HepG2 (cell line): ENCODE data around the gene SEMA6B. TPM values are rescaled to one million over a fixed set of nuclear protein-coding genes. Genes with fewer than 3 reads are reported as not detected.

Source experiments
- ADNP ChIP-seq: sonication (generic); formaldehyde crosslinking; IDR thresholded peaks from 2 replicates; pipeline ENCODE4 v1.4.0; 2020; ENCODE audit warnings: missing genetic modification reagents
- CHD4 ChIP-seq: fragments of 200-600 bp; sonication (generic); IDR thresholded peaks from 2 replicates; pipeline ENCODE4 v1.7.0; 2017; ENCODE audit warnings: mild to moderate bottlenecking, low read length, borderline replicate concordance
- CTCF ChIP-seq: sonication (generic); formaldehyde crosslinking; IDR thresholded peaks from 2 replicates; pipeline ENCODE4 v1.5.0; 2020; ENCODE audit warnings: mild to moderate bottlenecking, missing genetic modification reagents, moderate library complexity
- ELF4 ChIP-seq: sonication (generic); formaldehyde crosslinking; IDR thresholded peaks from 2 replicates; pipeline ENCODE4 v1.5.0; 2020; ENCODE audit warnings: missing genetic modification reagents, mild to moderate bottlenecking, moderate library complexity, borderline replicate concordance
- FOSL2 ChIP-seq: sonication (generic); formaldehyde crosslinking; IDR thresholded peaks from 2 replicates; pipeline ENCODE4 v1.4.0; 2020; ENCODE audit warnings: missing genetic modification reagents
- HNRNPL ChIP-seq: fragments of 200-400 bp; formaldehyde crosslinking; IDR thresholded peaks from 2 replicates; pipeline ENCODE4 v1.6.1; 2017; ENCODE audit warnings: mild to moderate bottlenecking, low read depth, low read length
- MEIS2 ChIP-seq: sonication (generic); formaldehyde crosslinking; IDR thresholded peaks from 2 replicates; pipeline ENCODE4 v1.9.0; 2021; ENCODE audit warnings: mild to moderate bottlenecking, missing genetic modification reagents
- NFKBIZ ChIP-seq: IDR thresholded peaks from 2 replicates; pipeline ENCODE4 v1.6.1; 2018; ENCODE audit warnings: missing genetic modification reagents, missing compliant biosample characterization
- NPAS2 ChIP-seq: sonication (generic); formaldehyde crosslinking; IDR thresholded peaks from 2 replicates; pipeline ENCODE4 v1.8.0; 2022; ENCODE audit warnings: mild to moderate bottlenecking, missing genetic modification reagents, borderline replicate concordance
- TAF1 ChIP-seq: sonication (generic); formaldehyde crosslinking; IDR thresholded peaks from 2 replicates; pipeline ENCODE4 v1.4.0; 2020; ENCODE audit warnings: missing genetic modification reagents
- TGIF2 ChIP-seq: IDR thresholded peaks from 2 replicates; pipeline ENCODE4 v1.6.1; 2016; ENCODE audit warnings: control low read depth, missing compliant biosample characterization
- ZFP36 ChIP-seq: fragments of 150-350 bp; IDR thresholded peaks from 2 replicates; pipeline ENCODE4 v1.6.1; 2018; ENCODE audit warnings: borderline replicate concordance, low read length, low read depth; ENCODE audit not compliant: partially characterized antibody
- ZFP37 ChIP-seq: sonication (generic); formaldehyde crosslinking; IDR thresholded peaks from 2 replicates; pipeline ENCODE4 v1.4.0; 2020; ENCODE audit warnings: missing genetic modification reagents, borderline replicate concordance
- ZFP91 ChIP-seq: sonication (generic); formaldehyde crosslinking; IDR thresholded peaks from 2 replicates; pipeline ENCODE4 v1.9.0; 2022; ENCODE audit warnings: missing genetic modification reagents, mild to moderate bottlenecking, borderline replicate concordance
- ZNF207 ChIP-seq: fragments of 450-650 bp; IDR thresholded peaks from 2 replicates; pipeline ENCODE4 v1.6.1; 2016; ENCODE audit warnings: antibody characterized with exemption, borderline replicate concordance
- ZNF414 ChIP-seq: sonication (generic); formaldehyde crosslinking; IDR thresholded peaks from 2 replicates; pipeline ENCODE4 v1.5.0; 2020; ENCODE audit warnings: missing genetic modification reagents
- polyA plus RNA-seq, 8 experiments: library from polyadenylated mRNA; depleted of rRNA in 3 of 8; stranded (reverse) in 7 of 8; unstranded in 1 of 8; fragments of >200 nt; fragmentation: Illumina TruSeq in 4 of 8; extraction: Trizol in 4 of 8; gene quantifications; 2 replicates each; pipeline versions ENCODE4 v1.2.1 to v1.2.3, GENCODE V29; 2011 to 2016; ENCODE audit warnings: low read depth in 4 of 8, missing spikeins in 1 of 8, mixed read lengths in 1 of 8; ENCODE audit not compliant: insufficient read depth in 1 of 8
- total RNA-seq, 5 experiments: library from RNA; depleted of rRNA; stranded (reverse); fragments of >200 nt; fragmentation: Illumina TruSeq; extraction: Trizol; gene quantifications; 2 replicates each; pipeline ENCODE4 v1.2.3, GENCODE V29; 2016; ENCODE audit warnings: low read depth in 1 of 5

SEMA6B gene
- total and polyA plus RNA-seq, 2 of the 13 experiments (the other 11 are each of a cell fraction or from before 2014, with no cell fraction given) = 45.5 to 67.1 TPM

- no peak for TF ChIP-seq ELF4 (CRISPR knock-in tag)
- no peak for TF ChIP-seq ZNF414 (CRISPR knock-in tag)
- TF ChIP-seq ZNF207 = no peak
- TF ChIP-seq CHD4 = 0 out of 2 replicates have a peak, but pooled peaks have one; percentile 32
- TF ChIP-seq NFKBIZ (CRISPR knock-in tag) = no peak
- TF ChIP-seq ADNP (CRISPR knock-in tag) = peak; percentile 59; the same call in 1 of the 2 replicates
- peak; percentile 64 for TF ChIP-seq ZFP36
- TF ChIP-seq HNRNPL = 0 out of 2 replicates have a peak, but pooled peaks have one; percentile 9
- no peak for TF ChIP-seq NPAS2 (CRISPR knock-in tag)
- no peak for TF ChIP-seq ZFP37 (CRISPR knock-in tag)
- TF ChIP-seq FOSL2 (CRISPR knock-in tag) = no peak
- TF ChIP-seq CTCF = peak; percentile 60
- TF ChIP-seq ZFP91 (CRISPR knock-in tag) = 0 out of 2 replicates have a peak, but pooled peaks have one; percentile 8
- TF ChIP-seq TGIF2 (CRISPR knock-in tag) = no peak
- no peak for TF ChIP-seq MEIS2 (CRISPR knock-in tag)
- TF ChIP-seq TAF1 (CRISPR knock-in tag) = no peak
Measured at GRCh38 chr19:4547303-4548237, 11.9 kb downstream of the SEMA6B start (continued).
